SK-MEL-5 (cell line): ENCODE data around the gene PARN. TPM values are rescaled to one million over a fixed set of nuclear protein-coding genes. Genes with fewer than 3 reads are reported as not detected.

Source experiments
- DNase-seq: peaks from one replicate; pipeline ENCODE4 v3.0.0-alpha.2; 2016; ENCODE audit warnings: low read depth, low spot score
- in situ Hi-C: cut with HindIII; loops from 2 replicates; pipeline ENCODE4 v1.10.0; 2016; ENCODE audit warnings: low sequenced_read_pairs, high pct_unique_total_duplicates, low pct_unique_long_range_greater_than_20kb
- total RNA-seq: library from RNA; depleted of rRNA; stranded (reverse); fragments of >200 nt; shearing (Covaris generic); gene quantifications from 2 replicates; pipeline ENCODE4 v1.2.3, GENCODE V29; 2014

PARN gene
- total RNA-seq, 1 experiment from 2014 or later: 102 TPM

GRCh38 chr16:14496047-14496770 lies 133.9 kb downstream of the PARN start:
- no peak for DNase-seq
- in situ Hi-C loops: no loop called here

- no peak for DNase-seq
- in situ Hi-C loops: no loop called here
Measured at GRCh38 chr16:14495213-14496046, 134.6 kb downstream of the PARN start.

- DNase-seq: no peak
- in situ Hi-C loops: no loop called here
Measured at GRCh38 chr16:14494396-14494966, 135.6 kb downstream of the PARN start.

DNA sequence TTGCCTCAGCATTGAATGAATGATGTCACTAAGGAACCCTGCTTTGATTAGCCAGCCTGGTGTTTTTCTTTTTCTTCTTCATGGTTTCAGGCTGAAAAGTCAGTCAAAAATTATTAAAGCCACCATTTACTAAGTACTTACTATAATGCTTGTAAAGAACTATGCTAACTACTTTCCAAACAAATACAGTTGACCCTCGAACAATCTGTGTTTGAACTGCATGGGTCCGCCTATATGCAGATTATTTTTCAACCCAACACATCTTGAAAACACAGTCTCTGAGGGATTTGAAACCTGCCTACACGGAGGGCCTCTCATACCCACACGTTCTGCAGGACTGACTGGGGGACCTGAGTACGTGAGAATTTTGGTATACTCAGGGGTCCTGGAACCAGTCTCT lies 136.3 kb downstream of the PARN start:
- in situ Hi-C loops: no loop called here
- no peak for DNase-seq

GRCh38 chr16:14492614-14493013 lies 137.4 kb downstream of the PARN start:
- in situ Hi-C loops: no loop called here
- no peak for DNase-seq

GRCh38 chr16:14491861-14492529 lies 138.1 kb downstream of the PARN start:
- in situ Hi-C loops: no loop called here
- DNase-seq: peak; percentile 17

DNA sequence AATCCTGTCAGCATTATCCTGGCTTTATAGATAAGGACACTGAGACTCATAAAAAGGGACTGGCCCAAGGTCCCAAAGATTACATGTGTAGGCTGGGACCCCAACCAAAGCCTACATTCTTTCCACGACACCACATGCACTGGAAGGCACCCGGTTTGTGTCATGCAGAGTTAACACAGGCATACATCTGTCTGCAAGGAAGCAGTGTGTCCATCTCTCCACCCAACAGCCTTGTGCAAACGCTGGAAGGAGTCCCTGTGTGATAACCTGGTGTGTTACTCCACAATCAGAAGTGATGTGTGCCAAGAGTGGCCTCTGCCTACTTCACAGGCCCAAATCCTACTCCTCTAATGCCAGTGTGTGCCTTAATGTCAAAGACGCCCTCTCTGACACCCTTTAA lies 139.8 kb downstream of the PARN start:
- no peak for DNase-seq
- in situ Hi-C loops: no loop called here

DNA sequence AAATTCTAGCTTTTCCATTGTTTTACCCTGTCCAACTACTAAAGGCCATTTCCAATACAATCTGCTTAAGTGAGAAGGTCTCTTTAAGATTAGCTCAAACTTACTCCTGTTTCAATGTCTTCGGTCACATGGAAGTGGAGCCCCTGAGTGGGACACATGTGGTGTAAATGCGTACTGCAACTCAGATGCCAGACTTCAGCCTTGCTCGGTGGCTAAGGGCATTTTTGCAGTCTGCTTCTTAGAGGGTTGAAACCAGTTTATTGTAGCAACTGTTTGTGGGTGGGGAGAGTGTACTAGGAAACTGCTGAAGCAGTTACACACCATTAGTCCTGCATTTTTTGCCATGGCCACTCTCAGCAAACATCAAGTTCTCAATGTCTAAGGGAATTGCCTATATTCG lies 140.6 kb downstream of the PARN start:
- in situ Hi-C loops: no loop called here
- peak; percentile 70 for DNase-seq

DNA sequence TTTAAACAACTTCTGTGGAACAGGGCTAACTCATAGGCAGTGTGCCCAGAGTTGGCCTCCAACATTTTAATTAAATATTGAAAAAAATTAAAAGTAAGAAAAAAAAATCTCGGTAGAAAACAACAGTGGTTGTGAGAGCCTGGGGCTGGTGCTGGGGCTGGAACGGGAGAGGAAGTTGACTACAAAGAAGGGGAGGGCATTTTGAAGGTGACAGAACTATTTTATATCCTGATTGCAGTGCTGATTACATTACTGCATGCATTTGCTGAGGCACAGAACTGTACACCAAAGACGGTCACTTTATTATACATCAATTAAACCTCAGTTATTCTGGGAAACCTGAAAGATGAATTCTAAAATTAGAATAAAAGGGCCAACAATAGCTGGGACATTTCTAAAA lies 142.5 kb downstream of the PARN start:
- no peak for DNase-seq
- in situ Hi-C loops: no loop called here

- in situ Hi-C loops: no loop called here
- peak; percentile 73 for DNase-seq
Measured at GRCh38 chr16:14486520-14487303, 143.3 kb downstream of the PARN start.

DNA sequence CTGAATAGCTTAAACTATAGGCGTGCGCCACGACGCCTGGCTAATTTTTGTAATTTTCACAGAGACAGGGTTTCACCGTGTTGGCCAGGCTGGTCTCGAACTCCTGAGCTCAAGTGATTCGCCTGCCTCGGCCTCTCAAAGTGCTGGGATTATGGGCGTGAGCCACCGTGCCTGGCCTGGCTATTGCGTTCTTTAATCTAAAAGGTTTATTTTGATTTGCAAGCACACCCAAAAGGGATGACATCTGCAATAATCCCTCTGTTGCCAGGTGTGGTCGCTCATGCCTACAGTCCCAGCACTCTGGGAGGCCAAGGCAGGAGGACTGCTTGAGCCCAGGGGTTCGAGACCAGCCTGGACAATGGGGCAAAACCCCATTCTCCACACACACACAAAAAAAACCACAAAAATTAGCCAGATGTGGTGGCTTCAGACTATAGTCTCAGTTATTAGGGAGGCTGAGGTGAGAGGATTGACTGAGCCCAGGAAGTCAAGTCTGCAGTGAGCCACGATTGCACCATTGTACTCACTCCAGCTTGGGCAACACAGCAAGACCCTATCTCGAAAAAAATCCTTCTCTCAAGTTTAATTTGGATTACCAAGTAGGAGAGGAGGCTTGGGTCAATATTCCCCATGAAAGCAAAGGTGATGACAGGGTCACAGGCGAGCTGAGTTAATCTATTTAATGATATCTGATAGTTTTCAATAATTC lies 144.1 kb downstream of the PARN start:
- no peak for DNase-seq
- in situ Hi-C loops: no loop called here

GRCh38 chr16:14485121-14485551 lies 144.9 kb downstream of the PARN start:
- in situ Hi-C loops: no loop called here
- no peak for DNase-seq

- in situ Hi-C loops: no loop called here
- DNase-seq: no peak
Measured at GRCh38 chr16:14483819-14484385, 146.2 kb downstream of the PARN start.

GRCh38 chr16:14476183-14476582 lies 153.9 kb downstream of the PARN start:
- DNase-seq: no peak
- in situ Hi-C loops: no loop called here

DNA sequence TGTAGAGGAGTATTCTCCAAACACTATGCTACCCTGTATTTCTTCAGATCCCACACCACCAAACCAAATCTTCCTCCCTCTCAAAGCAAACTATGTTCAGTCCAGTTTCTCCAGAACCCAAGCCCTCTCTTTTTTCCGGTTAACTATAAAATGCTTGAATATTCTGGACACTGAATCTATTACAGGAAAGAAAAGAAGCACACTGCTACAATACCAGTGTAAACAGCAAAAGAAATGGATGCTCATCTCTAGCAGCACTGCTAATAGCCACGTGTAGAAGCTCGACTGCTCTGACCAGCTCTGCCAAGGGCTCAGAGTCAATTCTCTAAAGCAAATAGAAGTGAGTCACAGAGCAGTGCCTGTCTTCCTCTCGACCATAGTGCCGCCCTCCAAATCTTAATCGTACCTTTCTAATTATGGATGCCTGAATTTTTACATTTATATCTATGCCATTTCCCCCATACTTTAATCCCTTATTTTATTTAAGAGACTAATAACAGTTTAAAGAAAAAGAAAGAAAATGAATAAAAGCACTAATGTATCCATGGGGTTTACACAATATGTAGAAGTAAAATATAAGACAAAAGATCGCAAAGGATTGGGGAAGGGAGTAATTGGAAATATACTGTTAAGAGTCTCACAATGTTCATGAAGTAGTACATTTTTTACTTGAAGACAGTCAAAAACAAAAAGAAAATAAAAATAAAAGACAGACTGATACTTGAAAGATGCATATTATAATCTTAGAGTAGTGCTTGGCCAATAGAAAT lies 154.5 kb downstream of the PARN start:
- no peak for DNase-seq
- in situ Hi-C loops: no loop called here

DNA sequence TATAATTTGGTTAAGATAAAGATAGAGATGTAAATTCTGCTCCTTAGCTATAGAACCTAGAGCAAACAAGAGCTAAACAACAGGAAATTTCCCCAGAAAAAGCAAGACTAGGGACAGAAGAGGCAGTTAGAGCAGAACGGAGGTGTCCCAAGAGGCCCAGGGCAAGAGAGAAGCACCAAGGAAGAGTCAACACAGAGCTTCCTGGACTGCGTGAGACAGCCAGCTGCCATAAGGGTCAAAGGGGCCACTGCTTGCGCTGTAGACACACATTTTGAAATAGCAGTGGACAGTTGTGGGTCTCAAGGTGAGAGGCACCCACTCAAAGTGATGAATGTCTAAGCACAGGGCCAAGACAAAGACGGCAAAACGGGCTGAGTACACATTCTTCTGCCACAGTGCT lies 156.6 kb downstream of the PARN start:
- in situ Hi-C loops: no loop called here
- DNase-seq: no peak
